ENCODE measurements around the gene RERE. TPM values are rescaled to one million over a fixed set of nuclear protein-coding genes. Genes with fewer than 3 reads are reported as not detected.

RERE gene
- total and polyA plus RNA-seq, 2 experiments from 2014 or later, result 148 to 170 TPM

DNA sequence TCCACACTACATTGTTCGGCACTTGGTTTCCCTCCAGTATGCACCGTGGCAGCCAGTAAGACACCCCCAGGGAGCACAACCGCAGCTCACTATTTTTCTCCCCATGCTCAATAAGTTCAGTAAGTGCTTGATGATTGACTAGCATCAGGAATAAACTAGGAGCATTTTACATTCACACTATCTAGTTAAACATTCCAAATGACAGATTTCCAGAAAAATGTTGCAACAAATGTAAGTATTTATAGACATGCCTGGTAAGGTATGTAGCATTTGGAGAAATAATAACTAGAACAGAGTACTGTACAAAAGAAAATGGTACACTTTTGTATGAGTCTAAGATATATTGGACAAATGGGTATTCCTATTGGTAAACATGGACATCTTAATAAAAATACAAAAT, 406.6 kb downstream of the RERE start:
- H3K27ac Mint-ChIP-seq, result peak overlapping the region; percentile 31
- H3K36me3 ChIP-seq (ENCODE audit: insufficient read depth), result no peaks in the 10 kb centered on the region

More for the DNA sequence above, 406.6 kb downstream of the RERE start:
- no peaks in the 10 kb centered on the region for H3K27me3 ChIP-seq (ENCODE audit: insufficient read depth)
- peaks cover 28% of the 10 kb centered on the region; the same call in 2 of the 3 replicates for H3K36me3 Mint-ChIP-seq (ENCODE audit: low read depth)
- H3K4me2 ChIP-seq, result no peak overlapping the region
- no peak overlapping the region for H3K4me3 ChIP-seq
- H3K27me3 Mint-ChIP-seq (ENCODE audit: insufficient read depth, low read depth, poor library complexity), result peaks cover 11% of the 10 kb centered on the region
- no peak for DNase-seq (ENCODE audit: low spot score)
- no peak overlapping the region for H2AFZ ChIP-seq
- peaks cover 16% of the 10 kb centered on the region for H4K20me1 ChIP-seq (replicated peaks; ENCODE audit: insufficient read depth)
- H3K79me2 ChIP-seq (replicated peaks; ENCODE audit: insufficient read depth), result peaks cover 95% of the 10 kb centered on the region
- no peaks in the 10 kb centered on the region for H3K9me2 ChIP-seq (ENCODE audit: insufficient read depth)
- ATAC-seq, result no peak
- peaks cover 61% of the 10 kb centered on the region for H3K4me1 Mint-ChIP-seq
- TF ChIP-seq ZNF114 (CRISPR knock-in tag; IDR thresholded peaks at IDR 0.05), result no peak
- TF ChIP-seq ZNF331 (CRISPR knock-in tag; IDR thresholded peaks at IDR 0.05; ENCODE audit: low read depth), result no peak
- no peak for TF ChIP-seq REST (IDR thresholded peaks at IDR 0.05; ENCODE audit: unreplicated experiment)
- TF ChIP-seq, protein P1, sequence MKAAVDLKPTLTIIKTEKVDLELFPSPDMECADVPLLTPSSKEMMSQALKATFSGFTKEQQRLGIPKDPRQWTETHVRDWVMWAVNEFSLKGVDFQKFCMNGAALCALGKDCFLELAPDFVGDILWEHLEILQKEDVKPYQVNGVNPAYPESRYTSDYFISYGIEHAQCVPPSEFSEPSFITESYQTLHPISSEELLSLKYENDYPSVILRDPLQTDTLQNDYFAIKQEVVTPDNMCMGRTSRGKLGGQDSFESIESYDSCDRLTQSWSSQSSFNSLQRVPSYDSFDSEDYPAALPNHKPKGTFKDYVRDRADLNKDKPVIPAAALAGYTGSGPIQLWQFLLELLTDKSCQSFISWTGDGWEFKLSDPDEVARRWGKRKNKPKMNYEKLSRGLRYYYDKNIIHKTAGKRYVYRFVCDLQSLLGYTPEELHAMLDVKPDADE (IDR thresholded peaks at IDR 0.05), result no peak
- TF ChIP-seq CTCF (conservative IDR thresholded peaks at IDR 0.05; ENCODE audit: low read depth in 2 of 2), result no peak
- no peak for TF ChIP-seq EZH2phosphoT487 (IDR thresholded peaks at IDR 0.05; ENCODE audit: unreplicated experiment)
- TF ChIP-seq NANOG (IDR thresholded peaks at IDR 0.05; ENCODE audit: borderline replicate concordance), result no peak
- no peak for TF ChIP-seq JUNB (IDR thresholded peaks at IDR 0.05; ENCODE audit: unreplicated experiment)
- TF ChIP-seq CREB1 (CRISPR knock-in tag; IDR thresholded peaks at IDR 0.05; ENCODE audit: low read depth), result no peak
- no peak for TF ChIP-seq STAT1 (IDR thresholded peaks at IDR 0.05; ENCODE audit: unreplicated experiment)
- no peak for TF ChIP-seq POLR2AphosphoS5 (IDR thresholded peaks at IDR 0.05; ENCODE audit: low read depth)
- TF ChIP-seq EZH2 (IDR thresholded peaks at IDR 0.05; ENCODE audit: low read depth, unreplicated experiment), result no peak
- H3F3A ChIP-seq (replicated peaks; ENCODE audit: low read depth), result no peaks in the 10 kb centered on the region
- H3K4me3 Mint-ChIP-seq, result no peak overlapping the region
- H3K9me3 Mint-ChIP-seq, result no peaks in the 10 kb centered on the region
- H3K4me1 ChIP-seq (ENCODE audit: insufficient read depth), result peaks cover 68% of the 10 kb centered on the region
- H3K27ac ChIP-seq (ENCODE audit: low read depth), result peak overlapping the region; percentile 81
